Activated CD4-positive, CD25-positive, alpha-beta regulatory T cell treated with anti-CD3 and anti-CD28 coated beads, Interleukin-2, amount 50 U/mL, for 24 hours (primary cell): ENCODE results near the gene CT45A5.
"Not testable (repeated sequence)": the region's sequence is repeated elsewhere in the genome, so short reads cannot be mapped to it uniquely, and the experiment has no call there.

Source experiments
- ATAC-seq, 2 donors: fragments of 150-1000 bp; cut with Tn5 transposase; one replicate each; pipeline ENCODE4 v1.10.0; 2021; ENCODE audit warnings: mild to moderate bottlenecking in 1 of 2, moderate library complexity in 1 of 2

CT45A5 gene, protein sequence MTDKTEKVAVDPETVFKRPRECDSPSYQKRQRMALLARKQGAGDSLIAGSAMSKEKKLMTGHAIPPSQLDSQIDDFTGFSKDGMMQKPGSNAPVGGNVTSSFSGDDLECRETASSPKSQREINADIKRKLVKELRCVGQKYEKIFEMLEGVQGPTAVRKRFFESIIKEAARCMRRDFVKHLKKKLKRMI

DNA sequence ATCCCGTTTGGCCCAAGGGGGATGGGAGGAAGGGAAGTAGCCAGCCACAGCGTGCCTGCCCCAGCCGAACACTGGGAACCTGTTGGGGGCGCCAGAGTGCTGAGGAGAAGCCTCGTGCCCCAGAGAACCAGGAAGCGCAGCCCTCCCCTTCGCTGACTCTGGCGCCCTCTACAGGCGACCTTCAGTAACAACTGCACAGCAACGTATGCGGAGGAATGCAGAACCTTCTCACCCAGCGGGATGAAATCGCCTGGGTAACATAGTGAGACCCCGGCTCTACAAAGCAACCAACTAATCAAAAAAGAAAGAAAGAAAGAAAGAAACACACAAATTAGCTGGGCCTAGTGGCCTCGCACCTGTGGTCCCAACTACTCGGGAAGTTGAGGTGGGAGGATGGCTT, at the start of gene CT45A5:
Gene CT45A5, minus strand, starts transcription at position 101 of the 400 bp plus-strand sequence. CDS start 3,774 bp downstream, outside the sequence.
- not testable (repeated sequence) for ATAC-seq

DNA sequence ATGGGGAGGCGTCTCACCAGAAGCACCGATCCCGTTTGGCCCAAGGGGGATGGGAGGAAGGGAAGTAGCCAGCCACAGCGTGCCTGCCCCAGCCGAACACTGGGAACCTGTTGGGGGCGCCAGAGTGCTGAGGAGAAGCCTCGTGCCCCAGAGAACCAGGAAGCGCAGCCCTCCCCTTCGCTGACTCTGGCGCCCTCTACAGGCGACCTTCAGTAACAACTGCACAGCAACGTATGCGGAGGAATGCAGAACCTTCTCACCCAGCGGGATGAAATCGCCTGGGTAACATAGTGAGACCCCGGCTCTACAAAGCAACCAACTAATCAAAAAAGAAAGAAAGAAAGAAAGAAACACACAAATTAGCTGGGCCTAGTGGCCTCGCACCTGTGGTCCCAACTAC, 34.6 kb upstream of the CT45A5 start, which contains the start of gene CT45A2:
Gene CT45A2, minus strand, starts transcription at position 101 of the 400 bp plus-strand sequence. CDS start 3,747 bp downstream, outside the sequence.
- not testable (repeated sequence) for ATAC-seq

DNA sequence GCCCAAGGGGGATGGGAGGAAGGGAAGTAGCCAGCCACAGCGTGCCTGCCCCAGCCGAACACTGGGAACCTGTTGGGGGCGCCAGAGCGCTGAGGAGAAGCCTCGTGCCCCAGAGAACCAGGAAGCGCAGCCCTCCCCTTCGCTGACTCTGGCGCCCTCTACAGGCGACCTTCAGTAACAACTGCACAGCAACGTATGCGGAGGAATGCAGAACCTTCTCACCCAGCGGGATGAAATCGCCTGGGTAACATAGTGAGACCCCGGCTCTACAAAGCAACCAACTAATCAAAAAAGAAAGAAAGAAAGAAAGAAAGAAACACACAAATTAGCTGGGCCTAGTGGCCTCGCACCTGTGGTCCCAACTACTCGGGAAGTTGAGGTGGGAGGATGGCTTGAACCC, 17.4 kb upstream of the CT45A5 start, which contains the start of gene CT45A6:
Gene CT45A6, minus strand, starts transcription at position 101 of the 400 bp plus-strand sequence. CDS start 3,794 bp downstream, outside the sequence.
- ATAC-seq, result not testable (repeated sequence)

DNA sequence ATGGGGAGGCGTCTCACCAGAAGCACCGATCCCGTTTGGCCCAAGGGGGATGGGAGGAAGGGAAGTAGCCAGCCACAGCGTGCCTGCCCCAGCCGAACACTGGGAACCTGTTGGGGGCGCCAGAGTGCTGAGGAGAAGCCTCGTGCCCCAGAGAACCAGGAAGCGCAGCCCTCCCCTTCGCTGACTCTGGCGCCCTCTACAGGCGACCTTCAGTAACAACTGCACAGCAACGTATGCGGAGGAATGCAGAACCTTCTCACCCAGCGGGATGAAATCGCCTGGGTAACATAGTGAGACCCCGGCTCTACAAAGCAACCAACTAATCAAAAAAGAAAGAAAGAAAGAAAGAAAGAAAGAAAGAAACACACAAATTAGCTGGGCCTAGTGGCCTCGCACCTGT, 17.2 kb downstream of the CT45A5 start, which contains the start of gene CT45A3:
Gene CT45A3, minus strand, starts transcription at position 101 of the 400 bp plus-strand sequence. CDS start 3,747 bp downstream, outside the sequence.
- ATAC-seq, result not testable (repeated sequence)

DNA sequence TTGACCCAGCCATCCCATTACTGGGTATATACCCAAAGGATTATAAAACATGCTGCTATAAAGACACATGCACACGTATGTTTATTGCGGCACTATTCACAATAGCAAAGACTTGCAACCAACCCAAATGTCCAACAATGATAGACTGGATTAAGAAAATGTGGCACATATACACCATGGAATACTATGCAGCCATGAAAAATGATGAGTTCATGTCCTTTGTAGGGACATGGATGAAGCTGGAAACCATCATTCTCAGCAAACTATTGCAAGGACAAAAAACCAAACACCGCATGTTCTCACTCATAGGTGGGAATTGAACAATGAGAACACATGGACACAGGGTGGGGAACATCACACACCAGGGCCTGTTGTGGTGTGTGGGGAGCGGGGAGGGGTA, 40.6 kb downstream of the CT45A5 start:
- not testable (repeated sequence) for ATAC-seq

DNA sequence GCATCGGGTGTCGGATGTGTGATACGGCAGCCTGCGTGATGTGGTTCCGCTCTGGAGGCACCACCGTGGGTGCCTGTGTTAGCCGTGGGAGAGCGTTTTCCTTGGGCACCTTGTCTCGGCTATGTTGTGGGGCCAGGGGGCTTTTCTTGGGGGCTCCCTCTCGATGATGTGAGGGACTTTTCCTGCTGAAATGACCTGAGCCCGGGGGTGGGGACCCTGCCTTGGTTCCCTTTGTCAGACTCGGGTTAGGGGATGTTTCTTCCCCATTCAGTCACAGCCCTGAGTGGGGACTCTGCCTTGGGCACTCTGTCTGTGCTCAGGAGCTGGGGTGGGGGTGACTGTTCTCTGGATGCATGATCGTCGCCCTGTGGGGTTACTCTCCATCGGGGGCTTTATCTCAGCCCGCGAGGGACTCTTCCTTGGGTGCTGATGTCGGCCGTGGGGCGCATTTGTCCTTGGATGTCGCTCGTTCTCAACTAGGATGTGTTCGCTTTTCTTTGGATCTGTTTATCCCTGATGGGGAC, 44.0 kb downstream of the CT45A5 start:
- ATAC-seq, result no peak

DNA sequence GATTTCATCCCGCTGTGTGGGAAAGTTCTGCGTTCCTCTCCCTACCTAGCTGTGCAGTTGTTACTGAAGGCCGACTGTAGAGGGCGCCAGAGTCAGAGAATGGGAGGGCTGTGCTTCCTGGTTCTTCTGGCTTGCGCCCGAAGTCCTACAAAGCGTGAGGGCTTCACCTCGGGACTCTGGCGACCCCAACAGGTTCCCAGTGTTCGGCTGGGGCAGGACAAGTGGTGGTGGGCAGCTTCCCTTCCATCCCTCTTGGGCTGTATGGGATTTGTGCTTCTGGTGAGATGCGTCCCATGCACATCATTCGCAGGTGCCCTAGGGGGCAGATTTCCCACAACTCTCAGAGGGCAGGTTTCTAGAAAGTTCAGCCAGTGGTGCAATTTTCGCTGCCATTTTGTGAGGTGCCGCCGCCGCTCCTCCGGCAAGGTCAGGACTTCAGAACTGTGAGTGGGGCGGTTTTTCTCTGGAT, 44.6 kb downstream of the CT45A5 start:
- no peak for ATAC-seq

DNA sequence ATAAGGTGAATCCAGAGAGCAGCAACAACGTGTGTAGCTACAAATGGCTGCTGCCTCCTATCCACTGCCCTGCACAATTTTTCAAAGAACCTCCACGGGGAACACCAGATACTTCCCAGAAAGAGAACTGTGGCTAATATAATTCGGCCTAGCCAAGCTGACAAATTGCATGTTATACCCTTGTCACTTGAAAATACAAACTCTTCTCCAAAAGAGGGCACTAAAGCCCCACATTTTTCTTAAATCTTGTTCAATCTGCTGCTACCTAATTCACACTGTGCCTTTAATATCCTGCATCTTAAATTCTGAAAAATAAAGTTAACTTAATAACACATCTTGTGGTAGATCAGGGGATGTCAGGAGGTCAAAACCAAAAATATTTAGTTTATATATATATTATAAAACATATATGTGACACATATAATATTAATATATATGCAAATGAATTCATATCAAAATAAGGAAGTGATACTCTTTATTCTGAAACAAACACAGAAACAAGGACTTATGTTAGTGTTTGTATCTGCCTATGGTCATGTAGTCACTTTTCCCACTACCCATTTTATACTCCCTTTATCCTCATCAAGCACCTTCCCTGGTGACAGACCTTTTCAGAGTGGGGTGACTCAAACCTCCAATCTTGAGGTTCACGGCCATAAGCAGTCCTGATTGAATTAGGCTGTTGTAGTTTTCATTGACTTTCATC, 47.8 kb downstream of the CT45A5 start:
- ATAC-seq, result no peak

DNA sequence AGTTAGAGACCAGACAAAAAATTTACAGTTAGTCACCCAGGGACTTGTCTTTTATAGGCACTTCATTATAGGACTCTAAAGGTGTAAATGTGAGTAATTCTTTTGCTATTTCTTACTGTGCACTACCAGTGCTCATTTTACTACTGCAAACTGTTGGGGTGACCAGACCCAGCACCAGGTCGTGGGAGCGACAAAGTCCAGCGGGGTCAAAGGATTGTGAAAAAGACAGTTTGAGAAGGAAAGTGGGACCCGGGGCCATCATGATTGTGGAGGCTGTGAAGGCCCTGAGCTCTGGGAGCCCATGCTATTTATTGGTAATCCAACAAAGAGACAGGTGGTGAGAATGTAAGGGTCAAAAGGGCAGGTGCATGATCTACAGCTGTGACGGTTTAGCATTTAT, 50.6 kb downstream of the CT45A5 start:
- not testable (repeated sequence) for ATAC-seq
